Astrocyte (in vitro differentiated cells and primary cell): ENCODE results near the gene URGCP. TPM values are rescaled to one million over a fixed set of nuclear protein-coding genes. Genes with fewer than 3 reads are reported as not detected.

ENCODE experiments used
- DNase-seq: peaks from one replicate; pipeline ENCODE4 v3.0.0-alpha.2; 2010; ENCODE audit warnings: low read depth
- FAIRE-seq: peaks from 2 replicates; lab custom pipeline; 2011; peaks lifted over from hg19 to GRCh38; lab: Jason Lieb, UNC
- H2AFZ ChIP-seq: 2 replicates; pipeline ENCODE4 v1.6.0; 2012; ENCODE audit warnings: low read depth, low read length, inconsistent platforms
- H3K27ac ChIP-seq: 2 replicates; pipeline ENCODE4 v1.5.1; 2011; ENCODE audit warnings: low read depth, low read length, inconsistent platforms
- H3K27me3 ChIP-seq: 2 replicates; pipeline ENCODE4 v1.6.0; 2011; ENCODE audit warnings: low read length, inconsistent platforms; ENCODE audit not compliant: insufficient read depth
- H3K36me3 ChIP-seq: 2 replicates; pipeline ENCODE4 v1.5.1; 2011; ENCODE audit warnings: low read length, inconsistent platforms; ENCODE audit not compliant: insufficient read depth
- H3K4me1 ChIP-seq: 2 replicates; pipeline ENCODE4 v1.5.1; 2011; ENCODE audit warnings: low read length, inconsistent platforms; ENCODE audit not compliant: insufficient read depth
- H3K4me2 ChIP-seq: 2 replicates; pipeline ENCODE4 v1.6.0; 2012; ENCODE audit warnings: low read length, inconsistent platforms
- H3K4me3 ChIP-seq: 2 replicates; pipeline ENCODE4 v1.5.1; 2011; ENCODE audit warnings: low read depth, mild to moderate bottlenecking, low read length, inconsistent platforms; ENCODE audit not compliant: insufficient read depth
- H3K79me2 ChIP-seq: 2 replicates; pipeline ENCODE4 v1.6.0; 2012; ENCODE audit warnings: mild to moderate bottlenecking, low read length, inconsistent platforms; ENCODE audit not compliant: insufficient read depth
- H3K9ac ChIP-seq: 2 replicates; pipeline ENCODE4 v1.6.0; 2012; ENCODE audit warnings: mild to moderate bottlenecking, low read length, inconsistent platforms
- H3K9me3 ChIP-seq: 2 replicates; pipeline ENCODE4 v1.5.1; 2012; ENCODE audit warnings: low read depth, mild to moderate bottlenecking, low read length, inconsistent platforms; ENCODE audit not compliant: insufficient read depth
- H4K20me1 ChIP-seq: 2 replicates; pipeline ENCODE4 v1.6.0; 2012; ENCODE audit warnings: low read length, inconsistent platforms; ENCODE audit not compliant: insufficient read depth
- H3K27ac Mint-ChIP-seq: one replicate; pipeline ENCODE4 v1.8.0; 2021; ENCODE audit warnings: mild to moderate bottlenecking, mixed read lengths; ENCODE audit not compliant: unreplicated experiment
- H3K27me3 Mint-ChIP-seq: one replicate; pipeline ENCODE4 v1.8.0; 2021; ENCODE audit warnings: low read depth, mixed read lengths; ENCODE audit not compliant: unreplicated experiment
- H3K36me3 Mint-ChIP-seq: one replicate; pipeline ENCODE4 v1.8.0; 2021; ENCODE audit warnings: low read depth, mixed read lengths; ENCODE audit not compliant: unreplicated experiment
- H3K4me1 Mint-ChIP-seq: one replicate; pipeline ENCODE4 v1.8.0; 2021; ENCODE audit warnings: low read depth, mixed read lengths; ENCODE audit not compliant: unreplicated experiment
- H3K4me3 Mint-ChIP-seq: one replicate; pipeline ENCODE4 v1.8.0; 2021; ENCODE audit warnings: mild to moderate bottlenecking, moderate library complexity, mixed read lengths; ENCODE audit not compliant: unreplicated experiment
- H3K9me3 Mint-ChIP-seq: one replicate; pipeline ENCODE4 v1.8.0; 2021; ENCODE audit warnings: mild to moderate bottlenecking, mixed read lengths; ENCODE audit not compliant: unreplicated experiment
- CTCF ChIP-seq: IDR thresholded peaks from 2 replicates; pipeline ENCODE4 v1.5.1; 2011; ENCODE audit warnings: low read depth, mild to moderate bottlenecking, inconsistent platforms, low read length, moderate library complexity; ENCODE audit not compliant: insufficient read depth
- EZH2 ChIP-seq: IDR thresholded peaks from 2 replicates; pipeline ENCODE4 v1.6.1; 2012; ENCODE audit warnings: mild to moderate bottlenecking, low read length, inconsistent platforms; ENCODE audit not compliant: insufficient read depth
- total RNA-seq: library from RNA; stranded (reverse); gene quantifications from 2 replicates; pipeline ENCODE4 v1.2.1, GENCODE V29; 2021

Gene URGCP
- total RNA-seq, 1 donor from 2014 or later, result 23.0 TPM

GRCh38 chr7:43933902-43934560, 27.6 kb upstream of the URGCP start:
- Histone ChIP-seq H3K9me3 (no peaks in the 10 kb centered on the region), H4K20me1 (no peaks in the 10 kb centered on the region), H3K9ac (no peak overlapping the region), H3K27ac (no peak overlapping the region), H3K4me1 (no peaks in the 10 kb centered on the region), H3K79me2 (no peaks in the 10 kb centered on the region), H2AFZ (no peak overlapping the region), H3K27me3 (no peaks in the 10 kb centered on the region), H3K4me2 (no peak overlapping the region), H3K4me3 (no peak overlapping the region), H3K36me3 (no peaks in the 10 kb centered on the region)
- Mint-ChIP-seq H3K4me3 (no peak overlapping the region), H3K4me1 (no peaks in the 10 kb centered on the region), H3K27ac (no peak overlapping the region), H3K36me3 (no peaks in the 10 kb centered on the region), H3K27me3 (no peaks in the 10 kb centered on the region), H3K9me3 (no peaks in the 10 kb centered on the region)
- TF ChIP-seq CTCF (no peak), EZH2 (no peak)
- no peak for FAIRE-seq
- no peak for DNase-seq

GRCh38 chr7:43931346-43931745, 24.9 kb upstream of the URGCP start:
- Histone ChIP-seq H3K9ac (no peak overlapping the region), H3K79me2 (no peaks in the 10 kb centered on the region), H4K20me1 (no peaks in the 10 kb centered on the region), H3K27ac (no peak overlapping the region), H3K36me3 (no peaks in the 10 kb centered on the region), H3K9me3 (no peaks in the 10 kb centered on the region), H3K4me1 (no peaks in the 10 kb centered on the region), H3K4me2 (no peak overlapping the region), H3K27me3 (no peaks in the 10 kb centered on the region), H3K4me3 (no peak overlapping the region), H2AFZ (no peak overlapping the region)
- no peak for FAIRE-seq
- no peak for DNase-seq
- no peaks in the 10 kb centered on the region for H3K36me3 Mint-ChIP-seq
- no peak overlapping the region for H3K27ac Mint-ChIP-seq
- H3K27me3 Mint-ChIP-seq, result no peaks in the 10 kb centered on the region
- no peaks in the 10 kb centered on the region for H3K4me1 Mint-ChIP-seq
- H3K9me3 Mint-ChIP-seq, result no peaks in the 10 kb centered on the region
- TF ChIP-seq EZH2, result no peak
- TF ChIP-seq CTCF, result no peak
- no peak overlapping the region for H3K4me3 Mint-ChIP-seq
